Measurements from ENCODE around the gene UFSP1.

DNA sequence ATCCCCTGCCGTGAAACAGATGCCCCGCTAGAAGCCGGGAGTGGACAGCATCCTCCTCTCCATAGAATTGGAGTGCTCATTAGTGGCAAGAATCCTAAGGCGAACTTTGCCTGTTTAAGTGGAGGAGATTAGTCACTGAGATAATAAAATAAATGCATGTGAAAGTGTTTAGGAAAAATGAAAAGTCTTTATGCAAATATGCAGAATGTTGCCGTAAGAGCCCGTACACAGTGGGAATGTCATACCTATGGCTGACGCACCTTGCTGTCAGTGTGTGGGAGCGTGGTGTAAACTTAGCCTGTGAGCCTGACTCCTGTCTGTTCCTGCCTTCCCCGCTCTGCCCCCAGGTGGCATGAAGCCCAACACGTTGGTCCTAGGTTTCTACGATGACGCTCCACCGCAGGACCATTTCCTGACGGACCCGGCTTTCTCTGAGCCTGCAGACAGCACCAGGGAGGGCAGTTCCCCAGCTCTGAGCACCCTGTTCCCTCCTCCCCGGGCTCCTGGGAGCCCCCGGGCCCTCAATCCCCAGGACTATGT is 24.1 kb downstream of the UFSP1 start:
- TF ChIP-seq CTCF (conservative IDR thresholded peaks at IDR 0.05) (no peak; the same call in 1 of the 2 replicates), EZH2 (IDR thresholded peaks at IDR 0.05; ENCODE audit: low read depth) (no peak)
